K562 (cell line): Measurements from ENCODE around the gene DBNDD2. TPM values are rescaled to one million over a fixed set of nuclear protein-coding genes. Genes with fewer than 3 reads are reported as not detected.

Experiments used
- ATAC-seq: fragments of 200-7000 bp; cut with Tn5 transposase; 3 replicates; pipeline ENCODE4 v1.9.1; 2020; ENCODE audit warnings: moderate library complexity
- BruUV-seq: library from RNA; stranded (reverse); fragments of 400-500 nt; replicated peaks from 2 replicates; lab custom pipeline; 2021; lab: Mats Ljungman, UMichigan
- CTCF ChIA-PET: fragments of 300-600 bp; formaldehyde crosslinking; extraction: SDS; loops from one replicate; lab custom pipeline; 2021; ENCODE audit warnings: low intra/inter-chr PET ratio; lab: Yijun Ruan, JAX
- POLR2A ChIA-PET: fragments of 300-600, 350-650 bp; sonication (Branson Sonifier 250); formaldehyde crosslinking; extraction: SDS; loops from one replicate; lab custom pipeline; 2021; ENCODE audit warnings: antibody characterized with exemption, inconsistent platforms; lab: Yijun Ruan, JAX
- DNase-seq, 4 experiments: peaks; one replicate each; pipeline versions ENCODE4 v3.0.0 to v3.0.0-alpha.2; 2011 to 2018; ENCODE audit warnings: low spot score in 3 of 4, mixed read lengths in 3 of 4; ENCODE audit errors: extremely low read depth in 1 of 4
- FAIRE-seq: peaks from 2 replicates; lab custom pipeline; 2011; peaks lifted over from hg19 to GRCh38; lab: Jason Lieb, UNC
- H2AFZ ChIP-seq: 2 replicates; pipeline ENCODE4 v1.6.0; 2011; ENCODE audit warnings: low read depth, low read length, control low read depth, inconsistent platforms
- H3K27ac ChIP-seq: fragments of 200-600 bp; 3 replicates; pipeline ENCODE4 v1.8.0; 2011; ENCODE audit warnings: low read depth, mild to moderate bottlenecking, control low read depth, inconsistent platforms, low read length, moderate library complexity, mixed read lengths; ENCODE audit errors: extremely low read depth
- H3K27me3 ChIP-seq, 2 experiments: fragments of 300-600 bp in 1 of 2; 2 replicates in 1 of 2; 3 replicates in 1 of 2; pipeline versions ENCODE4 v1.6.0 to v1.8.0; 2011; ENCODE audit warnings: inconsistent platforms in 2 of 2, low read length in 2 of 2, mild to moderate bottlenecking in 1 of 2, mixed read lengths in 1 of 2, moderate library complexity in 1 of 2; ENCODE audit not compliant: control insufficient read depth in 2 of 2, insufficient read depth in 2 of 2
- H3K36me3 ChIP-seq: fragments of 300-600 bp; 3 replicates; pipeline ENCODE4 v1.8.0; 2011; ENCODE audit warnings: mild to moderate bottlenecking, low read length, inconsistent platforms; ENCODE audit not compliant: control insufficient read depth, insufficient read depth
- H3K4me1 ChIP-seq, 2 experiments: fragments of 200-600 bp in 1 of 2; replicated peaks in 1 of 2; 2 replicates in 1 of 2; 3 replicates in 1 of 2; pipeline versions ENCODE4 v1.5.1 to v1.8.0; 2011; ENCODE audit warnings: inconsistent platforms in 2 of 2, low read length in 2 of 2, mild to moderate bottlenecking in 1 of 2, mixed read lengths in 1 of 2, moderate library complexity in 1 of 2; ENCODE audit not compliant: control insufficient read depth in 2 of 2, insufficient read depth in 2 of 2
- H3K4me2 ChIP-seq: 2 replicates; pipeline ENCODE4 v1.6.1; 2011; ENCODE audit warnings: low read length, control low read depth, inconsistent platforms, mixed read lengths; ENCODE audit not compliant: insufficient read depth
- H3K4me3 ChIP-seq: fragments of 200-600 bp; sonication (generic), shearing (Covaris generic); 2 replicates; pipeline ENCODE4 v1.5.1; 2016; ENCODE audit warnings: control low read depth, inconsistent platforms
- H3K79me2 ChIP-seq: fragments of 200-600 bp; 3 replicates; pipeline ENCODE4 v1.8.0; 2011; ENCODE audit warnings: low read length, inconsistent platforms; ENCODE audit not compliant: control insufficient read depth, insufficient read depth
- H3K9ac ChIP-seq, 2 experiments: 2 replicates each; pipeline versions ENCODE4 v1.6.0 to v1.6.1; 2011; ENCODE audit warnings: low read depth in 2 of 2, low read length in 2 of 2, control low read depth in 1 of 2, inconsistent platforms in 1 of 2, mild to moderate bottlenecking in 1 of 2, mixed read lengths in 1 of 2; ENCODE audit not compliant: insufficient read depth in 1 of 2
- H3K9me1 ChIP-seq: one replicate; pipeline ENCODE4 v1.6.0; 2011; ENCODE audit warnings: inconsistent platforms, mild to moderate bottlenecking, low read length, moderate library complexity; ENCODE audit not compliant: control insufficient read depth, insufficient read depth
- H3K9me3 ChIP-seq: replicated peaks from 2 replicates; pipeline ENCODE4 v1.5.1; 2011; ENCODE audit warnings: low read depth, low read length, inconsistent platforms; ENCODE audit not compliant: control insufficient read depth, insufficient read depth
- H4K20me1 ChIP-seq: replicated peaks from 2 replicates; pipeline ENCODE4 v1.6.1; 2011; ENCODE audit warnings: low read length, inconsistent platforms, mixed read lengths; ENCODE audit not compliant: control insufficient read depth, insufficient read depth
- ATF3 ChIP-seq, 2 experiments: fragments of 450-650 bp in 1 of 2; sonication (generic) in 1 of 2; formaldehyde crosslinking in 1 of 2; IDR thresholded peaks in 1 of 2; conservative IDR thresholded peaks in 1 of 2; 2 replicates each; pipeline versions ENCODE4 v1.6.1 to v1.8.1; 2016 to 2023; ENCODE audit warnings: mild to moderate bottlenecking in 2 of 2, moderate library complexity in 2 of 2, inconsistent platforms in 1 of 2, missing genetic modification reagents in 1 of 2
- PKNOX1 ChIP-seq: fragments of 450-650 bp; IDR thresholded peaks from 2 replicates; pipeline ENCODE4 v1.6.1; 2016
- POLR2AphosphoS2 ChIP-seq: IDR thresholded peaks from 2 replicates; pipeline ENCODE4 v1.6.1; 2012; ENCODE audit warnings: low read length, improper control_type of control experiment
- TCF3 ChIP-seq: sonication (generic); formaldehyde crosslinking; IDR thresholded peaks from 2 replicates; pipeline ENCODE4 v1.4.0; 2020; ENCODE audit warnings: mild to moderate bottlenecking, missing genetic modification reagents
- WGBS: fragments of 100-300 bp; shearing (Covaris generic); methylation state at CpG from one replicate; pipeline ENCODE4 v1.1.6; 2016; ENCODE audit warnings: low coverage, mixed read lengths; ENCODE audit not compliant: insufficient coverage; ENCODE audit errors: missing lambda C conversion rate; 5-methylcytosine and 5-hydroxymethylcytosine counted together
- in situ Hi-C: fragments of 300-500 bp; cut with MboI; formaldehyde crosslinking; loops from 4 replicates; pipeline ENCODE4 v1.15.0; 2018; ENCODE audit warnings: inconsistent platforms, mixed read lengths
- intact Hi-C: fragments of 100-400 bp; cut with micrococcal nuclease; formaldehyde crosslinking; loops from 2 replicates; pipeline ENCODE4 v1.14.2; 2022
- polyA plus RNA-seq, 8 experiments: library from polyadenylated mRNA; depleted of rRNA in 4 of 8; stranded (reverse) in 5 of 8; unstranded in 3 of 8; fragments of >200 nt; fragmentation: Nextera tagmentation in 2 of 8; fragmentation: Illumina TruSeq in 1 of 8; extraction: Ambion mirVana in 2 of 8; extraction: Trizol in 1 of 8; gene quantifications; 2 replicates each; pipeline versions ENCODE4 v1.2.1 to v1.2.3, GENCODE V29; 2011 to 2014; ENCODE audit warnings: inconsistent platforms in 1 of 8, missing spikeins in 1 of 8
- total RNA-seq, 7 experiments: library from RNA; depleted of rRNA in 6 of 7; stranded (reverse); fragments of >200 nt in 6 of 7; fragmentation: Illumina TruSeq in 2 of 7; extraction: Trizol in 2 of 7; gene quantifications; 2 replicates each; pipeline versions ENCODE4 v1.2.1 to v1.2.3, GENCODE V29; 2011 to 2021; ENCODE audit warnings: low replicate concordance in 1 of 7

DBNDD2 gene
- total and polyA plus RNA-seq, 9 of the 15 experiments (the other 6 are each of a cell fraction or from before 2014, with no cell fraction given): 12.8 to 64.0 (median 35.8) TPM

- intact Hi-C loops (no loop called here), in situ Hi-C loops (no loop called here)
- Histone ChIP-seq H3K4me1 (peaks cover 0 to 3% of the 10 kb centered on the region in 2 experiments; a peak in 1 of 5 replicates), H3K9ac (no peak overlapping the region), H3K27ac (no peak overlapping the region), H3K9me1 (no peaks in the 10 kb centered on the region), H3K27me3 (no peaks in the 10 kb centered on the region), H3K4me2 (no peak overlapping the region), H3K9me3 (no peaks in the 10 kb centered on the region), H2AFZ (no peak overlapping the region), H3K4me3 (no peak overlapping the region), H3K36me3 (no peaks in the 10 kb centered on the region), H4K20me1 (no peaks in the 10 kb centered on the region), H3K79me2 (no peaks in the 10 kb centered on the region)
- no peak for ATAC-seq
- no peak for FAIRE-seq
- WGBS: 15% methylated on average over 2 of the region's 2 CpGs
- no TSS peak for BruUV-seq
- ChIA-PET CTCF (no interaction called here), POLR2A (interaction anchor here (1.0 kb wide), 1 partner anchor 11 kb away, joined by 3 read pairs; no protein-coding TSS in a partner anchor)
- TF ChIP-seq POLR2AphosphoS2 (no peak), TCF3 (no peak), ATF3 (IDR thresholded peaks at IDR 0.05) (peak; percentile 25; the same call in 1 of the 2 replicates), ATF3 (CRISPR knock-in tag; conservative IDR thresholded peaks at IDR 0.05) (no peak), PKNOX1 (peak; percentile 57; the same call in 1 of the 2 replicates)
- DNase-seq: no peak
Measured at GRCh38 chr20:45390931-45391330, 17.2 kb upstream of the DBNDD2 start.
